Keratinocyte (primary cell): ENCODE results near the gene WDR5. TPM values are rescaled to one million over a fixed set of nuclear protein-coding genes. Genes with fewer than 3 reads are reported as not detected.
A peak's percentile ranks its signal among the peaks of the same experiment; 100 is the strongest.

Source experiments
- DNase-seq: peaks from one replicate; pipeline ENCODE4 v3.0.0-alpha.2; 2011; ENCODE audit warnings: low read depth, missing footprints, low spot score
- FAIRE-seq: peaks from 2 replicates; lab custom pipeline; 2011; peaks lifted over from hg19 to GRCh38; lab: Jason Lieb, UNC
- H2AFZ ChIP-seq: 2 replicates; pipeline ENCODE4 v1.6.0; 2012; ENCODE audit warnings: low read length, control low read depth, inconsistent platforms; ENCODE audit not compliant: control insufficient read depth
- H3K27ac ChIP-seq: 2 replicates; pipeline ENCODE4 v1.5.1; 2011; ENCODE audit warnings: low read length; ENCODE audit not compliant: control insufficient read depth, insufficient read depth
- H3K27me3 ChIP-seq: 3 replicates; pipeline ENCODE4 v1.6.0; 2011; ENCODE audit warnings: low read length; ENCODE audit not compliant: control insufficient read depth, insufficient read depth; ENCODE audit errors: extremely low read depth
- H3K36me3 ChIP-seq, 2 experiments: 2 replicates in 1 of 2; 3 replicates in 1 of 2; pipeline ENCODE4 v1.5.1; 2011; ENCODE audit warnings: low read length in 2 of 2, mild to moderate bottlenecking in 1 of 2; ENCODE audit not compliant: control insufficient read depth in 2 of 2, insufficient read depth in 2 of 2; ENCODE audit errors: extremely low read depth in 1 of 2
- H3K4me1 ChIP-seq: 3 replicates; pipeline ENCODE4 v1.5.1; 2011; ENCODE audit warnings: low read length; ENCODE audit not compliant: control insufficient read depth, insufficient read depth; ENCODE audit errors: extremely low read depth
- H3K4me2 ChIP-seq: 3 replicates; pipeline ENCODE4 v1.6.0; 2011; ENCODE audit warnings: low read depth, low read length; ENCODE audit not compliant: control insufficient read depth, insufficient read depth; ENCODE audit errors: extremely low read depth
- H3K4me3 ChIP-seq, 3 experiments: fragments of 200-600 bp in 1 of 3; sonication (generic) in 1 of 3; 2 replicates in 2 of 3; 3 replicates in 1 of 3; pipeline ENCODE4 v1.5.1; 2011 to 2016; ENCODE audit warnings: low read length in 3 of 3, mild to moderate bottlenecking in 3 of 3, control low read depth in 2 of 3, inconsistent platforms in 1 of 3, low read depth in 1 of 3, mixed read lengths in 1 of 3, mixed run types in 1 of 3, moderate library complexity in 1 of 3; ENCODE audit not compliant: control insufficient read depth in 2 of 3, insufficient read depth in 2 of 3; ENCODE audit errors: extremely low read depth in 1 of 3
- H3K79me2 ChIP-seq: 2 replicates; pipeline ENCODE4 v1.6.0; 2012; ENCODE audit warnings: low read length; ENCODE audit not compliant: control insufficient read depth, insufficient read depth
- H3K9ac ChIP-seq: 3 replicates; pipeline ENCODE4 v1.6.0; 2011; ENCODE audit warnings: low read length; ENCODE audit not compliant: control insufficient read depth, insufficient read depth; ENCODE audit errors: extremely low read depth
- H3K9me1 ChIP-seq: 3 replicates; pipeline ENCODE4 v1.6.0; 2011; ENCODE audit warnings: low read length; ENCODE audit not compliant: control insufficient read depth, insufficient read depth; ENCODE audit errors: extremely low read depth
- H3K9me3 ChIP-seq: 2 replicates; pipeline ENCODE4 v1.5.1; 2012; ENCODE audit warnings: low read depth, low read length; ENCODE audit not compliant: control insufficient read depth
- H4K20me1 ChIP-seq: 3 replicates; pipeline ENCODE4 v1.6.0; 2011; ENCODE audit warnings: low read length; ENCODE audit not compliant: control insufficient read depth, insufficient read depth; ENCODE audit errors: extremely low read depth
- EZH2 ChIP-seq: IDR thresholded peaks from one replicate; pipeline ENCODE4 v1.6.1; 2012; ENCODE audit warnings: inconsistent platforms, mild to moderate bottlenecking, low read length, moderate library complexity
- dilution Hi-C: fragments of 300-500 bp; cut with MboI; formaldehyde crosslinking; loops from one replicate; pipeline ENCODE4 v1.7.0; 2020; ENCODE audit warnings: low sequenced_read_pairs; ENCODE audit not compliant: extremely low pct_ligation_motif_present
- polyA plus RNA-seq, 5 experiments: library from polyadenylated mRNA; depleted of rRNA in 3 of 5; stranded (reverse) in 3 of 5; stranded (forward) in 1 of 5; unstranded in 1 of 5; fragments of >200 nt; gene quantifications; 1 replicate in 1 of 5; 2 replicates in 3 of 5; 3 replicates in 1 of 5; pipeline versions ENCODE4 v1.2.1 to v1.2.3, GENCODE V29; 2011 to 2012; ENCODE audit warnings: missing spikeins in 2 of 5, low read depth in 1 of 5, low replicate concordance in 1 of 5
- TF ChIP-seq, protein P1 (sequence below), 3 experiments: IDR thresholded peaks in 1 of 3; conservative IDR thresholded peaks in 1 of 3; optimal IDR thresholded peaks in 1 of 3; 2 replicates in 2 of 3; 3 replicates in 1 of 3; pipeline versions ENCODE3 to v1.5.1; 2011; ENCODE audit warnings: low read length in 3 of 3, mild to moderate bottlenecking in 3 of 3, moderate library complexity in 2 of 3, control low read depth in 1 of 3, inconsistent platforms in 1 of 3; ENCODE audit not compliant: insufficient read depth in 2 of 3; ENCODE audit errors: extremely low read depth in 1 of 3

WDR5 gene
- polyA plus RNA-seq, 1 donor (not counting 4 experiments of a cell fraction or from before 2014, with no cell fraction given), result 31.2 TPM

DNA sequence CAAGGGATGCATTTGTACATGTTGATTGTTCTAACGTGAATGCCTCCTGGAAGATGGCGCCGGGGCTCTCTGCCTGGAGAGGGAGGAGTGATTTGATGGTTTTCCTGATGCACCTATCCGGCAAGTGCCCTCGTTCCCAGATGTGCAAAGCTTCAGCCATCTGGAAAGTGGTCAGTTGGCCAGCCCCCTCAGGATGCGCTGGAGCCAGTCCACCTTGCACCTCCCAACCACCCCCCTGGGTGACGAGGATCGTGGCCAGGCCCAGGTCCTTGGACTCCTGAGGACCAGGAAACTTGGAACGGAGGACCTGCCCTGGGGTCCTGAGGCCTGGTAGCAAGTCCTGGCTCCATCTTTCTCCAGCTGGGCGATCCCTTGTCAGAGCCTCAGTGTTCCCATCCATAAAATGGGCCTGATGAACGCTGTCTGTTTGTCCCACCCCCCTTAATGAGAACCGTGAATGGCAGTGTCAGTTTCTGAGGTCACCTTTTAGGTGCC is 52.1 kb downstream of the WDR5 start:
- Histone ChIP-seq H3K4me1 (no peaks in the 10 kb centered on the region), H3K79me2 (no peaks in the 10 kb centered on the region), H4K20me1 (no peaks in the 10 kb centered on the region), H3K4me2 (no peak overlapping the region), H3K27ac (no peak overlapping the region), H3K36me3 (no peaks in the 10 kb centered on the region), H3K4me3 (no peak overlapping the region), H3K9me3 (no peaks in the 10 kb centered on the region), H2AFZ (no peak overlapping the region), H3K9me1 (no peaks in the 10 kb centered on the region), H3K9ac (no peak overlapping the region), H3K27me3 (peaks cover 29% of the 10 kb centered on the region)
- FAIRE-seq (no peak), DNase-seq (no peak)
- TF ChIP-seq, protein P1, sequence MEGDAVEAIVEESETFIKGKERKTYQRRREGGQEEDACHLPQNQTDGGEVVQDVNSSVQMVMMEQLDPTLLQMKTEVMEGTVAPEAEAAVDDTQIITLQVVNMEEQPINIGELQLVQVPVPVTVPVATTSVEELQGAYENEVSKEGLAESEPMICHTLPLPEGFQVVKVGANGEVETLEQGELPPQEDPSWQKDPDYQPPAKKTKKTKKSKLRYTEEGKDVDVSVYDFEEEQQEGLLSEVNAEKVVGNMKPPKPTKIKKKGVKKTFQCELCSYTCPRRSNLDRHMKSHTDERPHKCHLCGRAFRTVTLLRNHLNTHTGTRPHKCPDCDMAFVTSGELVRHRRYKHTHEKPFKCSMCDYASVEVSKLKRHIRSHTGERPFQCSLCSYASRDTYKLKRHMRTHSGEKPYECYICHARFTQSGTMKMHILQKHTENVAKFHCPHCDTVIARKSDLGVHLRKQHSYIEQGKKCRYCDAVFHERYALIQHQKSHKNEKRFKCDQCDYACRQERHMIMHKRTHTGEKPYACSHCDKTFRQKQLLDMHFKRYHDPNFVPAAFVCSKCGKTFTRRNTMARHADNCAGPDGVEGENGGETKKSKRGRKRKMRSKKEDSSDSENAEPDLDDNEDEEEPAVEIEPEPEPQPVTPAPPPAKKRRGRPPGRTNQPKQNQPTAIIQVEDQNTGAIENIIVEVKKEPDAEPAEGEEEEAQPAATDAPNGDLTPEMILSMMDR (optimal IDR thresholded peaks at IDR 0.05 in 1 of 3, IDR thresholded peaks at IDR 0.05 in 1 of 3, conservative IDR thresholded peaks at IDR 0.05 in 1 of 3; ENCODE audit: extremely low read depth in 1 of 3, insufficient read depth in 2 of 3, low read length in 3 of 3), result no peak
- TF ChIP-seq EZH2, result peak; percentile 21
- dilution Hi-C loops, result no loop called here

GRCh38 chr9:134188386-134189144 is 52.7 kb downstream of the WDR5 start:
- no peak for FAIRE-seq
- H3K27ac ChIP-seq, result no peak overlapping the region

More at GRCh38 chr9:134188386-134189144, 52.7 kb downstream of the WDR5 start:
- H4K20me1 ChIP-seq, result no peaks in the 10 kb centered on the region
- no peaks in the 10 kb centered on the region for H3K36me3 ChIP-seq
- no peaks in the 10 kb centered on the region for H3K9me3 ChIP-seq
- TF ChIP-seq, protein P1 (optimal IDR thresholded peaks at IDR 0.05 in 1 of 3, IDR thresholded peaks at IDR 0.05 in 1 of 3, conservative IDR thresholded peaks at IDR 0.05 in 1 of 3; ENCODE audit: extremely low read depth in 1 of 3, insufficient read depth in 2 of 3, low read length in 3 of 3), result no peak
- TF ChIP-seq EZH2, result peak; percentile 16
- H2AFZ ChIP-seq, result no peak overlapping the region
- no peak overlapping the region for H3K4me3 ChIP-seq
- no peaks in the 10 kb centered on the region for H3K79me2 ChIP-seq
- no peak overlapping the region for H3K4me2 ChIP-seq
- no peak for DNase-seq
- H3K9ac ChIP-seq, result no peak overlapping the region
- H3K27me3 ChIP-seq, result peaks cover 29% of the 10 kb centered on the region
- H3K9me1 ChIP-seq, result no peaks in the 10 kb centered on the region
- no peaks in the 10 kb centered on the region for H3K4me1 ChIP-seq
- dilution Hi-C loops, result no loop called here
